NOMO-1 (cell line): ENCODE data around the gene GLDN.
"Not testable (repeated sequence)": the region's sequence is repeated elsewhere in the genome, so short reads cannot be mapped to it uniquely, and the experiment has no call there.

Experiments
- DNase-seq, 2 experiments: peaks; one replicate each; lab custom pipeline; 2025; ENCODE audit not compliant: unreplicated experiment in 2 of 2; lab: John Stamatoyannopoulos, UW

The GLDN gene

GRCh38 chr15:51386960-51387698 lies 45.7 kb downstream of the GLDN start:
- no peak for DNase-seq

- no peak for DNase-seq
Measured at GRCh38 chr15:51387699-51388041, 46.2 kb downstream of the GLDN start.

- no peak for DNase-seq
Measured at GRCh38 chr15:51388726-51389125, 47.3 kb downstream of the GLDN start.

DNA sequence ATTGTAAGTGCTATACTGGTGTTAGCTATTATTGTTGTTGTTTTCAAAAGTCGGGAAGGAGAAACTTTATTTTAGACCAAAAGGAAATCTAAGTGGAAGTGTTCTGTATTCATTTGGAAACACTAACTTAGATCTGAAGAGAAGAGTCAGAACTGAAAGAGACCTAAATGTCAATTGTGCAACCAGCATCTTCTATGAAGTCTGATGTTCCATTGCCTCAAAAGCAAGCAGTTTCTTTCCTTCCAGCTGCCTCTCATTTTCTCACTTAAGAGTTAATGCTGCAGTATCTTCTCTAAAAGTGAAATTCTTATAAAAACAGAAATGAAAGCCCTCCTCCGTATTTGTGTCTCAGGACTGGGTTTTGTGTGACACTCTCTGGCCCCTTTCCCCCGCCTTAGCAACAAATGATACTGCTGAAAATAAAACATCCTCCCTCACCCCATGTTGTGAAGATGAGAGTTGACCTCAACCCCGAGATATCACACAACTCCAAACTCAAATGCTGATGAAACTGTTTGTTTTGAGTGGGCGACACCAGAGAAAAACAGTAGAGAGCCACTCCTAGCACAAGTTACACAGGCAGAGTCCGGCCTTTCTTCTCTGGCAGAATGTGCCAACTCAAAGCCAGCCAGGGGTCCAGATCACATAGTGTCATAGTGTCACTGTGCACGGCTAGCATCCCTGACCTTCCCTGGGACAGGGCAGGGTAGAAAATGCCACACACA lies 48.9 kb downstream of the GLDN start:
- DNase-seq: no peak

DNA sequence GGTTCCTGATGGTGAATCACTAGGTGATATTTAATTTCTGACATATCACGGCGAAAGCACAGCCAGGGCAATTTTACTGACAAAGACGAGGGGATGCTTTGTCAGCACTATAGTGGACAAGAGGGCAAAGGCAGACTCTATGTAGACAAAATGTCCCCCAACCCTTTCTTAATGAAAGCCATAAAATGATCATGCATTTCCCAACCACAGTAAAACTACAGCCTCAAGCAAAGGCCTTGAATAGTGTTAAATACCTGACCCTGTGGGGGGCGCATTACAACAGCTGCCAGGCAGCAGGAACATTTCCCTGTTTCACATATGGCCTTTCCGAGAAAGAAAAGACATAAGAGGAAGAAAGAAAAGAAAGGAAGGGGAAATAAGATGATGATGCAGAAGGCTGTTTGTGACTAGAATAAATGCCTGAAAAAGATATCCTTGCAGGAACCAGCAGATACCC lies 49.5 kb downstream of the GLDN start:
- DNase-seq: no peak

DNA sequence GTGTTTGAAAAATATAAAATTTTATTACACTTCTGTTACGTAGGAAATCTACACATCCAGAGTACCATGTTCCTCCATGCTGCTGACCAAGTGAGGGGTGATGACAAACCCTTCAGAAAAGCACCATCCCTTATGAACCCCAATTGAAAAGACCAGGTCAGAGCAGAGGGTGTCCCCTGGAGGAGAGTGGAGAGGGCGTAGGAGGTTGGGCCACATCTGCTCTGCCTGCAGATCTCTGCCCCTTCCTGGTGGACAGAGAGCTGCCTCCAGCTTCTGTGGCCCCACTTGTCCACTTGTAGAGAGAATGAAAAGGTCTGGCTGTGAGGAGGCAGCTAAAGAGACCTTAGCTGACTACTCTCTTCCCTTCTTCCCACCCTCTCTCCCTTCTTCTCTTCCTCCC lies 55.5 kb downstream of the GLDN start:
- no peak for DNase-seq

DNA sequence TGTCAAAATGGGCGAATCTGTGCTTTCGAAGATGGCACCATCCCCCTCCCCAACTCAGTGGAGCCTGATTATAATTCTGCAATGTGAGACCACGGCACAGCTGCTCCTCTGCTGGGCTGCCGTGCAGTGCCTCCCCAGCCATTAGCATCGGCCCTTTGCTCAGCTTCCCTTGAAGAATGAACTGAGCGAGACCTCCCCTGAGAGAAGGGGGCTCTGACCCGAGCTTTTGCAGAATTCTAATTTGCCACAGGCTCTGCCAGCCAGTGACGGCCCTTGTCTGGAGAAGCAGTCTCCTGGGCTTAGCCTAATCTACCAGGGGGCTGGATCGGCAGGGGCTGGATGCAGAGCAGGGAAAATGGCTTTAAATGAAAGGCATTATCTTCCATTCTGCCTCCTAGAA lies 57.2 kb downstream of the GLDN start:
- DNase-seq: no peak

DNA sequence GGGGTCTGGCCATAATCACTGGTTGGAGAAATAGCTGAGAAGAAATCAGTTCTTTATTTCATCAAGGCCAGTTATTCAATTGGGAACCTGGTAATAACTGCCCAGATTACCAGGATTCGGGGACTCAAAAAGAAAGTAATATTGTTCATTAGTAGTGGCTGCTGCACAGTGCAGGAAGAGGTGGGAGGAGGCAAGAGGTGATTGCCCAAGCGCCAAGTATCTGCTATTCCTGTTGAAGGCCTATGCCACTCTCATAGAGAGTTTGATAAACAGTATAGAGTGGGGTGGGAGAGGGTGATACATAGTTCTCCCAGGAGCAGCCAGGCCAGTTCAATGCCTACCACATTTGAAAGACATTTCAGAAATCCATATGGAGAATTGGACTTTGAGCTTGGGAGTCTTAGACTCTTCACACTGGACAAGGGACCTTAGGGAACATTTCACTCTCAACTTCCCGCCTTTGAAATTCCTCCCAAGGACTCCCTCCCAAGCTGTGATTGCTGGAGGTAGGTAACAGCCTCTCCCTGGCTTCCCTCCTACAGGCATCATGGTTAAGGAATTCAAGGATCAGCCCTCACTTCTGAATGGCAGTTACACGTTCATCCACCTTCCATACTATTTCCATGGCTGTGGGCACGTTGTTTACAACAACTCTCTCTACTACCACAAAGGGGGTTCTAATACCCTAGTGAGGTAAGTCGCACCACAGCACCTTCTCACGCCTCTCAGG lies 59.8 kb downstream of the GLDN start:
- no peak for DNase-seq

- DNase-seq: peak; percentile 12 to 45
Measured at GRCh38 chr15:51401872-51402517, 60.5 kb downstream of the GLDN start.

- peak in 1 of 2 experiments; percentile 26 for DNase-seq
Measured at GRCh38 chr15:51403072-51403878, 61.8 kb downstream of the GLDN start.

GRCh38 chr15:51403946-51404695 lies 62.7 kb downstream of the GLDN start:
- DNase-seq: no peak

- DNase-seq: no peak
Measured at GRCh38 chr15:51405693-51406523, 64.5 kb downstream of the GLDN start.

DNA sequence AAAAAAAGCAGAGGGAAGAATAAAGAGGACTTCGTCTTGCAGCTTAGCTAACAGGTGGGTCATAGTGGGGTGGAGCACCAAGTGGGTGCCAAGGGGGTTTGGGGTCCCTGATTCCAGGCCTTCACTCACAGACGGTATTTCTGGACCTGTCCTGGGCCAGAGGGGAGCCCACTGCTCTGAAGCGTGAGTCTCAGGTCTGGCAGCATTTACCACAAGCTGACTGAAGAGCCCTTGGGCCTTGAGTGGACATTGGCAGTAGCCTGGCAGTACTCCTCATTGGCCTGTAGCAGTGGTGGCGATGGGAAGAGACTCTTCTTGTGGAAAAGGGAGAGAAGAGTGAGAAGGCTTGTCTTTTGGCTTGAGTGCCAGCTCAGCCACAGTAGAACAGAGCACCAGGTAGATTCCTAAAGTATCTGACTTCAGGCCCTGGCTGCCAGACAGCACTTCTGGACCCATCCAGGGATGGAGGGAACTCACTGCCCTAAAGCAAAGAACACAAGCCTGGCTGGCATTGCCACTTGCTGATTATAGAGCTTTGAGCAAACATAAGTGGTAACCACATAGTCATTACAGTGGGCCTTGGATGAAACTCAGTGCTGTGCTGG lies 72.9 kb downstream of the GLDN start:
- no peak for DNase-seq

DNA sequence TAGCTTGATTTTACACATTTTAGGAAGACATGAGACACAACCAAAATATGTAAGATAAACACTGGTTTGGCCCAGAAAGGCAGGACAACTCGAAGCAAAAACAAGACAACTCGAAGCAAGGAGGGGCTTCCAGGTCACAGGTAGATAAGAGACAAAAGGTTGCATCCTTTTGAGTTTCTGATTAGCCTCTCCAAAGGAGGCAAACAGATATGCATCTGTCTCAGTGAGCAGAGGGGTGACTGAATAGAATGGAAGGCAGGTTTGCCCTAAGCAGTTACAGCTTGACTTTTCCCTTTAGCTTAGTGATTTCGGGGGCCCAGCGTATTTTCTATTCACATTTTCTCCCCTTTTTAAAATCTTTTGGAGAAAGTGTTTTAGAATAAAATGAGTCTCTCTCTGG lies 74.7 kb downstream of the GLDN start:
- no peak for DNase-seq

DNA sequence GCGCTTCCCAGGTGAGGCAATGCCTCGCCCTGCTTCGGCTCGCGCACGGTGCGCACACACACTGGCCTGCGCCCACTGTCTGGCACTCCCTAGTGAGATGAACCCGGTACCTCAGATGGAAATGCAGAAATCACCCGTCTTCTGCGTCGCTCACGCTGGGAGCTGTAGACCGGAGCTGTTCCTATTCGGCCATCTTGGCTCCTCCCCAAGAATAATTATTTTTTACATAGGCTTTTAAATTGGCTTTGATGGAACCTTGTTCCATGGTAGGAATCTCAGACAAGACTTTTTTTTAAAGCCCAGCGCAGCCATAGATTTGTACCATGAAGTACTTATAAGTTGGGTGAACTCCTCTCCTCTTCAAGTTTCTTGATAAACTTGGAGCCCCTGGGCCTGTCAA lies 81.6 kb downstream of the GLDN start:
- DNase-seq: not testable (repeated sequence)

- DNase-seq: no peak
Measured at GRCh38 chr15:51424780-51425179, 83.3 kb downstream of the GLDN start.

DNA sequence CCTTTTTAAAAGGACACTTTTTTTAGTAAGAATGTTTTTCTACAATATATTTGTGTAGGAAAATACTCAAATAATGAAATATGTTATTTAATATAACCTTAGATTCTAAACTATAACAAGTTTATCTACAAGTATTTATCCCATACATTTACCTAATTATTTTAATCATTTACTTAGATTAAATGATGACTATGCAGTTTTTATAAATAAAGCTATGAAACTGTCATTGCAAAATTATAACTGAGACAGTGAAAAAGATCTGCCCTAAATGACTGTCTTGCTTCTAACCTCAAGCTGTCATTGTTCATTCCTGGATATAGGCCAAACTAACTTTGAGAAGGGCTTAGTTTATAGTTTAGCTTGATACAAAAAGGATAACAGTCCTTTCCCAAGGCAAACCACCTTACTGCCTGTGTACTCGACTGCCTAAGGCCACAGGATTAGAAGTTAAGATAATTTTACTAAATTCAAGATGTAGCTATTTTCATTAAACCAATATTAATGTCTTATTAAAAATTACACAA lies 84.1 kb downstream of the GLDN start:
- DNase-seq: no peak

GRCh38 chr15:51438526-51438925 lies 97.1 kb downstream of the GLDN start:
- no peak for DNase-seq
